ENCODE results near the gene MYBBP1A. TPM values are rescaled to one million over a fixed set of nuclear protein-coding genes. Genes with fewer than 3 reads are reported as not detected.
A peak's percentile ranks its signal among the peaks of the same experiment; 100 is the strongest.

The MYBBP1A gene
- total RNA-seq, 1 experiment from 2014 or later, result 130 TPM

DNA sequence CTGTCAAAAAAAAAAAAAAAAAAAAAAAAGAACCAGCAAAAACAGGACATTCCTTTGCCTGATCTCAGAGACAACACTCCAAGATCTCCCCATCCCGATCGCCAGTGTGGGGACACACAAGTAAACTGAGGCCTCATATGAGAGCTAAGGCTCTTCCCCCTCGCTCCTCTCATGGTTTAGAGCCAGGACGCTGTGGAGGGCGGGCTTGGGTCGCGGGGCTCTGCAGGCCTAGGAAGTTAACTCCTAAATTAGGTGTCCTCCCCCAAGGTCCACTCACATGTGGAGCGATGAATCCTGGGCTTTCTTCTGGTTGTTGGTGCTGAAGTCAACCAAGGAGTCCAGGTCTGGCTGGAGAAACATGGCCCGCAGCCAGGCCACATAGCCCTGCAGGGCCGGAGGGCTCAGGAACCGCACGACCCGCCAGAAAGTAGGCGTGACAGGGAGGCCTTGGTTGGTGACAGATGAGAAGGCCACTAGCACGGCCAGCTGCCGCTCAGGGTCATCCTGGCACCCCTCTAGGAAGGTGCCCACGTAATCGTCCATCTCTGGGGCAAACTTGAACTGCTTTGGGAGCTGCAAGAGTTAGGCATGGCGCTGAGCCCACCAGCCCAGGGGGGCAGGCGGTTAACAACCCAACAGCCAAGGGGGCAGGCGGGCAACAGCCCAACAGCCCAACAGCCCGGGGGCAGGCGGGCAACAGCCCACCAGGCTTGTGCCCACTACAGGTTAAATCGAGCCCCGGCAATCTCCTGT, 5.2 kb downstream of the MYBBP1A start:
- ATAC-seq (no peak), DNase-seq (ENCODE audit: low read depth, low spot score) (no peak)
- Histone ChIP-seq H3K9me2 (ENCODE audit: insufficient read depth) (no peaks in the 10 kb centered on the region), H3K9me3 (ENCODE audit: control insufficient read depth in 1 of 2, insufficient read depth in 1 of 2, low read depth in 1 of 2, low read length in 2 of 2) (no peaks in the 10 kb centered on the region), H4K20me1 (ENCODE audit: insufficient read depth) (peaks cover 3% of the 10 kb centered on the region; the same call in 1 of the 2 replicates), H3K36me3 (ENCODE audit: control insufficient read depth in 1 of 2, insufficient read depth in 2 of 2, low read length in 2 of 2) (peaks cover 46 to 91% of the 10 kb centered on the region in 2 experiments), H3K79me2 (ENCODE audit: insufficient read depth, low read length) (peaks cover 91% of the 10 kb centered on the region), H3K27me3 (ENCODE audit: insufficient read depth, low read length) (no peaks in the 10 kb centered on the region), H3K4me1 (ENCODE audit: control insufficient read depth in 1 of 2, insufficient read depth in 2 of 2, low read length in 2 of 2) (peaks cover 6 to 14% of the 10 kb centered on the region in 2 experiments; a peak in 2 of 4 replicates), H3K4me2 (ENCODE audit: low read length) (no peak overlapping the region), H3K9ac (ENCODE audit: low read length) (no peak overlapping the region), H2AFZ (ENCODE audit: low read depth, low read length, poor library complexity, severe bottlenecking) (no peak overlapping the region), H3K4me3 (replicated peaks in 1 of 2; ENCODE audit: low read depth in 1 of 2, low read length in 2 of 2) (no peak overlapping the region), H3K27ac (ENCODE audit: low read depth, low read length) (no peak overlapping the region)
- BruUV-seq (replicated peaks), result no TSS peak
- no peak for TF ChIP-seq CEBPB (IDR thresholded peaks at IDR 0.05; ENCODE audit: low read depth)
- TF ChIP-seq, protein P1, sequence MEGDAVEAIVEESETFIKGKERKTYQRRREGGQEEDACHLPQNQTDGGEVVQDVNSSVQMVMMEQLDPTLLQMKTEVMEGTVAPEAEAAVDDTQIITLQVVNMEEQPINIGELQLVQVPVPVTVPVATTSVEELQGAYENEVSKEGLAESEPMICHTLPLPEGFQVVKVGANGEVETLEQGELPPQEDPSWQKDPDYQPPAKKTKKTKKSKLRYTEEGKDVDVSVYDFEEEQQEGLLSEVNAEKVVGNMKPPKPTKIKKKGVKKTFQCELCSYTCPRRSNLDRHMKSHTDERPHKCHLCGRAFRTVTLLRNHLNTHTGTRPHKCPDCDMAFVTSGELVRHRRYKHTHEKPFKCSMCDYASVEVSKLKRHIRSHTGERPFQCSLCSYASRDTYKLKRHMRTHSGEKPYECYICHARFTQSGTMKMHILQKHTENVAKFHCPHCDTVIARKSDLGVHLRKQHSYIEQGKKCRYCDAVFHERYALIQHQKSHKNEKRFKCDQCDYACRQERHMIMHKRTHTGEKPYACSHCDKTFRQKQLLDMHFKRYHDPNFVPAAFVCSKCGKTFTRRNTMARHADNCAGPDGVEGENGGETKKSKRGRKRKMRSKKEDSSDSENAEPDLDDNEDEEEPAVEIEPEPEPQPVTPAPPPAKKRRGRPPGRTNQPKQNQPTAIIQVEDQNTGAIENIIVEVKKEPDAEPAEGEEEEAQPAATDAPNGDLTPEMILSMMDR (IDR thresholded peaks at IDR 0.05 in 2 of 3, conservative IDR thresholded peaks at IDR 0.05 in 1 of 3; ENCODE audit: borderline replicate concordance in 1 of 3, insufficient read depth in 1 of 3, low read depth in 2 of 3, low read length in 2 of 3), result no peak
- RAD21 ChIA-PET (ENCODE audit: low non-redundant PET in 1 of 2, low total read pairs in 2 of 2, uncharacterized antibody in 2 of 2, unreplicated experiment in 2 of 2), result no interaction called here
- intact Hi-C loops (cut with micrococcal nuclease), result no loop called here
- POLR2A ChIA-PET, result no interaction called here
- CTCF ChIA-PET, result no interaction called here

DNA sequence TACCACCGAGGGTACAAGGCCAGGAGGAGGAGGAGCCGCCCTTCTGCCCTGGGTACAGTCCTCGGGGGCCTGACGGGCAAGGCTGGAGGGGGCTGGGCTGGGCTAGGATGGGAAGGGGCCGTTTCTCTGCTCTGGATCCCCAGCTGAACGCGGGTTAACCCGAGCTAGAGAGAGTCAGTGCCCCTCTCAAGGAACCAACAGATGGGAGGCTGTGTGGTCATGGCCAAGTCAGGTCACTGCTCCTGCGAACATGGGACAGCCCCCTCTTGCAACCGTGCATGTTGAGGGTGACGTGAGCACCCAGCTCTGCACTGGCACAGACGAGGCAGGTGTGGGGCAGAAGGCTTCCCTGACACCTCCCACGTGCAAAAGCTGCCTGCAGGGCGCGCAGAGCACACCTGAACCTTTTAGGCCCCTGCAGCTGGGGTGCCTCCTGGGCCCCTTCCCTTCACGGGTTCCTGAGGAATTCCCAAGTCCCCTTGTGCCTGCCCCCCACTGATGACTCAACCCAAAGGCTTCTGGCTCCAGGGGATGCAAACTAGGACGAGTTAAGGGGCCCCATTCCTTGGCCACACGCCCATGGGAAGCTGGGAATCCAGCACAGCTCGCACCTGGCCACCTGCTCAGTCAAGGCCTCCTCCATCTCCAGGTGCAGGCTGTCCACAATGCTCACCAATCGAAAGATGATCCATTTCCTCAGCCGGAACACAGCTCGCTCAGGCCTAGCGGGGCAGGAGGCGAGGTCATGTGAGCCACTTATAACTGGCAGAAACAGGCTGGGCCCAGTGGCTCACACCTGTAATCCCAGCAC, 6.3 kb downstream of the MYBBP1A start:
- ATAC-seq, result no peak
- peak overlapping the region; percentile 5; the same call in 1 of the 2 replicates for H3K27ac ChIP-seq (ENCODE audit: low read depth, low read length)
- ChIA-PET POLR2A (no interaction called here), RAD21 (ENCODE audit: low non-redundant PET in 1 of 2, low total read pairs in 2 of 2, uncharacterized antibody in 2 of 2, unreplicated experiment in 2 of 2) (no interaction called here), CTCF (no interaction called here)
- no peak for DNase-seq (ENCODE audit: low read depth, low spot score)
- no peak overlapping the region for H3K4me2 ChIP-seq (ENCODE audit: low read length)
- TF ChIP-seq, protein P1 (IDR thresholded peaks at IDR 0.05 in 2 of 3, conservative IDR thresholded peaks at IDR 0.05 in 1 of 3; ENCODE audit: borderline replicate concordance in 1 of 3, insufficient read depth in 1 of 3, low read depth in 2 of 3, low read length in 2 of 3), result no peak
- TF ChIP-seq RAD21 (IDR thresholded peaks at IDR 0.05; ENCODE audit: low read depth), result no peak
- TF ChIP-seq JUND (IDR thresholded peaks at IDR 0.05), result no peak
- TF ChIP-seq ZFX (IDR thresholded peaks at IDR 0.05), result no peak
- no peak for TF ChIP-seq ZNF274 (IDR thresholded peaks at IDR 0.05; ENCODE audit: low read depth, low read length)
- no peak for TF ChIP-seq SRF (IDR thresholded peaks at IDR 0.05; ENCODE audit: low read depth)
- no peak for TF ChIP-seq CBX3 (IDR thresholded peaks at IDR 0.05; ENCODE audit: low read depth)
- no peak for TF ChIP-seq EZH2phosphoT487 (IDR thresholded peaks at IDR 0.05; ENCODE audit: borderline replicate concordance)
- H3K79me2 ChIP-seq (ENCODE audit: insufficient read depth, low read length), result peaks cover 81% of the 10 kb centered on the region
- H3K4me3 ChIP-seq (replicated peaks in 1 of 2; ENCODE audit: low read depth in 1 of 2, low read length in 2 of 2), result no peak overlapping the region
- H4K20me1 ChIP-seq (ENCODE audit: insufficient read depth), result peaks cover 3% of the 10 kb centered on the region; the same call in 1 of the 2 replicates
- peaks cover 46 to 87% of the 10 kb centered on the region in 2 experiments for H3K36me3 ChIP-seq (ENCODE audit: control insufficient read depth in 1 of 2, insufficient read depth in 2 of 2, low read length in 2 of 2)
- H3K9me3 ChIP-seq (ENCODE audit: control insufficient read depth in 1 of 2, insufficient read depth in 1 of 2, low read depth in 1 of 2, low read length in 2 of 2), result no peaks in the 10 kb centered on the region
- peaks cover 2 to 10% of the 10 kb centered on the region in 2 experiments; a peak in 2 of 4 replicates for H3K4me1 ChIP-seq (ENCODE audit: control insufficient read depth in 1 of 2, insufficient read depth in 2 of 2, low read length in 2 of 2)
- intact Hi-C loops (cut with micrococcal nuclease), result no loop called here
- no peaks in the 10 kb centered on the region for H3K27me3 ChIP-seq (ENCODE audit: insufficient read depth, low read length)
- no TSS peak for BruUV-seq (replicated peaks)
- H3K9me2 ChIP-seq (ENCODE audit: insufficient read depth), result no peaks in the 10 kb centered on the region
- no peak overlapping the region for H3K9ac ChIP-seq (ENCODE audit: low read length)
- H2AFZ ChIP-seq (ENCODE audit: low read depth, low read length, poor library complexity, severe bottlenecking), result no peak overlapping the region
